HFFc6 (cell line): ENCODE measurements around the gene THEM5. TPM values are rescaled to one million over a fixed set of nuclear protein-coding genes. Genes with fewer than 3 reads are reported as not detected.

ENCODE experiments used
- DNase-seq: peaks from one replicate; pipeline ENCODE4 v3.0.0-alpha.2; 2018
- H3K27ac Mint-ChIP-seq: 2 replicates; pipeline ENCODE4 v1.8.0; 2020; ENCODE audit warnings: mild to moderate bottlenecking, mixed read lengths
- H3K27me3 Mint-ChIP-seq: 2 replicates; pipeline ENCODE4 v1.8.0; 2021; ENCODE audit warnings: mild to moderate bottlenecking, moderate library complexity, mixed read lengths; ENCODE audit not compliant: insufficient read depth
- H3K36me3 Mint-ChIP-seq: 2 replicates; pipeline ENCODE4 v1.8.0; 2021; ENCODE audit warnings: low read depth, mixed read lengths
- H3K4me1 Mint-ChIP-seq: 2 replicates; pipeline ENCODE4 v1.8.0; 2020; ENCODE audit warnings: low read depth, mixed read lengths
- H3K4me3 Mint-ChIP-seq: 2 replicates; pipeline ENCODE4 v1.8.0; 2020; ENCODE audit warnings: mild to moderate bottlenecking, moderate library complexity, mixed read lengths
- H3K9me3 Mint-ChIP-seq: 2 replicates; pipeline ENCODE4 v1.8.0; 2020; ENCODE audit warnings: mild to moderate bottlenecking, mixed read lengths
- CTCF ChIP-seq: fragments of 200-600 bp; sonication (generic); IDR thresholded peaks from 2 replicates; pipeline ENCODE4 v1.5.0; 2021; ENCODE audit warnings: antibody characterized with exemption, mild to moderate bottlenecking
- total RNA-seq, 6 experiments: library from RNA; stranded (reverse); fragmentation: NEBNext Ultra II Directional; extraction: Animal tissue kit (Norgen Biotek cat#: 25700); gene quantifications; 2 replicates in 1 of 6; 3 replicates in 5 of 6; pipeline ENCODE4 v1.2.3, GENCODE V29; 2021

Gene THEM5
- total RNA-seq, 6 experiments from 2014 or later: not detected

- no peaks in the 10 kb centered on the region for H3K36me3 Mint-ChIP-seq
- peaks cover 9% of the 10 kb centered on the region for H3K4me1 Mint-ChIP-seq
- no peak overlapping the region for H3K4me3 Mint-ChIP-seq
- no peak for TF ChIP-seq CTCF
- H3K27ac Mint-ChIP-seq: no peak overlapping the region
- H3K27me3 Mint-ChIP-seq: peaks cover 31% of the 10 kb centered on the region
- H3K9me3 Mint-ChIP-seq: no peaks in the 10 kb centered on the region
- DNase-seq: no peak
Measured at GRCh38 chr1:151834239-151834638, 19.3 kb downstream of the THEM5 start.

GRCh38 chr1:151833172-151833900 is 20.2 kb downstream of the THEM5 start:
- H3K36me3 Mint-ChIP-seq: no peaks in the 10 kb centered on the region
- no peak for DNase-seq
- TF ChIP-seq CTCF: no peak
- no peak overlapping the region for H3K27ac Mint-ChIP-seq
- H3K4me1 Mint-ChIP-seq: peaks cover 13% of the 10 kb centered on the region
- peaks cover 35% of the 10 kb centered on the region for H3K27me3 Mint-ChIP-seq
- H3K4me3 Mint-ChIP-seq: no peak overlapping the region
- H3K9me3 Mint-ChIP-seq: no peaks in the 10 kb centered on the region

- H3K4me3 Mint-ChIP-seq: no peak overlapping the region
- no peak overlapping the region for H3K27ac Mint-ChIP-seq
Measured at GRCh38 chr1:151832318-151832980, 21.1 kb downstream of the THEM5 start.

GRCh38 chr1:151831605-151832004 is 21.9 kb downstream of the THEM5 start, which contains the start of gene RORC:
TSS of gene RORC (minus strand) at chr1:151831802. CDS start at chr1:151831764, 38 bp downstream.
- H3K27me3 Mint-ChIP-seq: peaks cover 32% of the 10 kb centered on the region
- H3K4me1 Mint-ChIP-seq: peaks cover 6% of the 10 kb centered on the region
- no peaks in the 10 kb centered on the region for H3K36me3 Mint-ChIP-seq
- no peak within 1 kb of the TSS for H3K4me3 Mint-ChIP-seq
- no peak for DNase-seq
- H3K9me3 Mint-ChIP-seq: no peaks in the 10 kb centered on the region
- no peak for TF ChIP-seq CTCF
- H3K27ac Mint-ChIP-seq: no peak within 1 kb of the TSS

More at GRCh38 chr1:151832318-151832980, 21.1 kb downstream of the THEM5 start:
- no peaks in the 10 kb centered on the region for H3K9me3 Mint-ChIP-seq
- peaks cover 37% of the 10 kb centered on the region for H3K27me3 Mint-ChIP-seq
- no peak for TF ChIP-seq CTCF
- peak; percentile 27 for DNase-seq
- H3K36me3 Mint-ChIP-seq: no peaks in the 10 kb centered on the region
- peaks cover 9% of the 10 kb centered on the region for H3K4me1 Mint-ChIP-seq

- H3K9me3 Mint-ChIP-seq: no peaks in the 10 kb centered on the region
- peaks cover 31% of the 10 kb centered on the region for H3K27me3 Mint-ChIP-seq
- no peak overlapping the region for H3K4me3 Mint-ChIP-seq
- TF ChIP-seq CTCF: no peak
- DNase-seq: no peak
- H3K4me1 Mint-ChIP-seq: peaks cover 6% of the 10 kb centered on the region
- H3K27ac Mint-ChIP-seq: no peak overlapping the region
- no peaks in the 10 kb centered on the region for H3K36me3 Mint-ChIP-seq
Measured at GRCh38 chr1:151831256-151831591, 22.3 kb downstream of the THEM5 start.
